ENCODE results near the gene PDE4D. TPM values are rescaled to one million over a fixed set of nuclear protein-coding genes. Genes with fewer than 3 reads are reported as not detected.

PDE4D gene
- total RNA-seq, 1 experiment from 2014 or later, result 2.4 TPM

DNA sequence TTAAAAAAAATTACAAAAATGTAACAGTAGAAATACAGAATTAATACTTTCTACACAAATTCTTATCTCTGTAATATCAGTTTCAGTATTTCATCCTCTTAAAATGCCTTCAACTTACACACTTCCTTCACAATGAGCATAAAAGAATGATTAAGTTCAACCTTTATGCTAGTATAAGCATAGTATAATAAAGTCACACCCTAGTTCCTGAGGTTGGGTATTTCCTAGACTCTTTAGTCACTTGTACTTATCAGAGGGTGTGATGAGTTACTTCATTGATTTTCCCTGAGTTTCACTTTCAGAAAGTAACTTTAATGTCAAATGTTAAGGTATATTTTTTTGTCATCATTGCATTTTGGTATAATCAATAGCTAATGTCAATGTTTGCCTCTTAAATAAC, 302.4 kb downstream of the PDE4D start:
- no peaks in the 10 kb centered on the region for H3K4me1 ChIP-seq (ENCODE audit: control insufficient read depth, insufficient read depth, low read length)
- H3K9me3 ChIP-seq (ENCODE audit: control insufficient read depth, insufficient read depth, low read depth, low read length), result no peaks in the 10 kb centered on the region
- BruUV-seq (replicated peaks), result no TSS peak
- intact Hi-C loops (cut with micrococcal nuclease; ENCODE audit: unreplicated experiment) (no loop called here), in situ Hi-C loops (cut with HindIII; ENCODE audit: low pct_unique_long_range_greater_than_20kb, low sequenced_read_pairs) (no loop called here)
- ChIA-PET CTCF (no interaction called here), POLR2A (no interaction called here)
- ATAC-seq, result no peak
- H3K4me3 ChIP-seq (ENCODE audit: low read depth in 2 of 2, low read length in 2 of 2), result no peak overlapping the region
- H3K27ac ChIP-seq (ENCODE audit: low read length), result no peak overlapping the region
- no peak for DNase-seq (ENCODE audit: low read depth, low spot score)
- no peak for TF ChIP-seq TCF7L2 (IDR thresholded peaks at IDR 0.05; ENCODE audit: low read depth, low read length)
- no peak for TF ChIP-seq SIN3A (IDR thresholded peaks at IDR 0.05; ENCODE audit: borderline replicate concordance, insufficient read depth, low read depth, low read length)
- TF ChIP-seq, protein P1, sequence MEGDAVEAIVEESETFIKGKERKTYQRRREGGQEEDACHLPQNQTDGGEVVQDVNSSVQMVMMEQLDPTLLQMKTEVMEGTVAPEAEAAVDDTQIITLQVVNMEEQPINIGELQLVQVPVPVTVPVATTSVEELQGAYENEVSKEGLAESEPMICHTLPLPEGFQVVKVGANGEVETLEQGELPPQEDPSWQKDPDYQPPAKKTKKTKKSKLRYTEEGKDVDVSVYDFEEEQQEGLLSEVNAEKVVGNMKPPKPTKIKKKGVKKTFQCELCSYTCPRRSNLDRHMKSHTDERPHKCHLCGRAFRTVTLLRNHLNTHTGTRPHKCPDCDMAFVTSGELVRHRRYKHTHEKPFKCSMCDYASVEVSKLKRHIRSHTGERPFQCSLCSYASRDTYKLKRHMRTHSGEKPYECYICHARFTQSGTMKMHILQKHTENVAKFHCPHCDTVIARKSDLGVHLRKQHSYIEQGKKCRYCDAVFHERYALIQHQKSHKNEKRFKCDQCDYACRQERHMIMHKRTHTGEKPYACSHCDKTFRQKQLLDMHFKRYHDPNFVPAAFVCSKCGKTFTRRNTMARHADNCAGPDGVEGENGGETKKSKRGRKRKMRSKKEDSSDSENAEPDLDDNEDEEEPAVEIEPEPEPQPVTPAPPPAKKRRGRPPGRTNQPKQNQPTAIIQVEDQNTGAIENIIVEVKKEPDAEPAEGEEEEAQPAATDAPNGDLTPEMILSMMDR (IDR thresholded peaks at IDR 0.05), result no peak
- TF ChIP-seq POLR2AphosphoS5 (IDR thresholded peaks at IDR 0.05; ENCODE audit: low read depth, low read length), result no peak
- TF ChIP-seq, protein P2, sequence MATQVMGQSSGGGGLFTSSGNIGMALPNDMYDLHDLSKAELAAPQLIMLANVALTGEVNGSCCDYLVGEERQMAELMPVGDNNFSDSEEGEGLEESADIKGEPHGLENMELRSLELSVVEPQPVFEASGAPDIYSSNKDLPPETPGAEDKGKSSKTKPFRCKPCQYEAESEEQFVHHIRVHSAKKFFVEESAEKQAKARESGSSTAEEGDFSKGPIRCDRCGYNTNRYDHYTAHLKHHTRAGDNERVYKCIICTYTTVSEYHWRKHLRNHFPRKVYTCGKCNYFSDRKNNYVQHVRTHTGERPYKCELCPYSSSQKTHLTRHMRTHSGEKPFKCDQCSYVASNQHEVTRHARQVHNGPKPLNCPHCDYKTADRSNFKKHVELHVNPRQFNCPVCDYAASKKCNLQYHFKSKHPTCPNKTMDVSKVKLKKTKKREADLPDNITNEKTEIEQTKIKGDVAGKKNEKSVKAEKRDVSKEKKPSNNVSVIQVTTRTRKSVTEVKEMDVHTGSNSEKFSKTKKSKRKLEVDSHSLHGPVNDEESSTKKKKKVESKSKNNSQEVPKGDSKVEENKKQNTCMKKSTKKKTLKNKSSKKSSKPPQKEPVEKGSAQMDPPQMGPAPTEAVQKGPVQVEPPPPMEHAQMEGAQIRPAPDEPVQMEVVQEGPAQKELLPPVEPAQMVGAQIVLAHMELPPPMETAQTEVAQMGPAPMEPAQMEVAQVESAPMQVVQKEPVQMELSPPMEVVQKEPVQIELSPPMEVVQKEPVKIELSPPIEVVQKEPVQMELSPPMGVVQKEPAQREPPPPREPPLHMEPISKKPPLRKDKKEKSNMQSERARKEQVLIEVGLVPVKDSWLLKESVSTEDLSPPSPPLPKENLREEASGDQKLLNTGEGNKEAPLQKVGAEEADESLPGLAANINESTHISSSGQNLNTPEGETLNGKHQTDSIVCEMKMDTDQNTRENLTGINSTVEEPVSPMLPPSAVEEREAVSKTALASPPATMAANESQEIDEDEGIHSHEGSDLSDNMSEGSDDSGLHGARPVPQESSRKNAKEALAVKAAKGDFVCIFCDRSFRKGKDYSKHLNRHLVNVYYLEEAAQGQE (IDR thresholded peaks at IDR 0.05; ENCODE audit: insufficient read depth in 1 of 2, low read depth in 2 of 2, low read length in 1 of 2), result no peak
- no peaks in the 10 kb centered on the region for H3K36me3 ChIP-seq (ENCODE audit: control insufficient read depth, insufficient read depth, low read length)
- no peaks in the 10 kb centered on the region for H3K27me3 ChIP-seq (ENCODE audit: control insufficient read depth, insufficient read depth, low read length)

DNA sequence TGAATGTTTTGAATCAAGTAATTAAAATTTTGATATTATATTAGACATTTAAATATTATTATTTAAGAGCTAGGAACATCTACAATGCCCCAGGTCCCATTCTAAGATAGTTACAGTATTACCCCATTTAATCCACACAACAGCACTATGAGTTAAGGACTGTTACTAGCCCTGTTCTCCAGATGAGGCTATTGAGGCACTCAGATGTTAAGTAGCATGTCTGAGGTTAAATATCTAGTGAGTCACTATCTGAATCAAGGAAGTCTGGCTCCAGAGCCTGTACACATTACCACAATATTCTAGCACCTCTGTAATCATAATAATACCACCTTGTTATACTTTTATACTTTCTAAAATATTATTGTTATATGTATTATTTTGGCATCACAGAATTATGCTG, 304.6 kb downstream of the PDE4D start:
- TF ChIP-seq, protein P2 (IDR thresholded peaks at IDR 0.05; ENCODE audit: insufficient read depth in 1 of 2, low read depth in 2 of 2, low read length in 1 of 2), result no peak
- TF ChIP-seq POLR2AphosphoS5 (IDR thresholded peaks at IDR 0.05; ENCODE audit: low read depth, low read length) (no peak), TCF7L2 (IDR thresholded peaks at IDR 0.05; ENCODE audit: low read depth, low read length) (no peak), SIN3A (IDR thresholded peaks at IDR 0.05; ENCODE audit: borderline replicate concordance, insufficient read depth, low read depth, low read length) (no peak)
- TF ChIP-seq, protein P1 (IDR thresholded peaks at IDR 0.05), result no peak
- Histone ChIP-seq H3K4me1 (ENCODE audit: control insufficient read depth, insufficient read depth, low read length) (no peaks in the 10 kb centered on the region), H3K36me3 (ENCODE audit: control insufficient read depth, insufficient read depth, low read length) (no peaks in the 10 kb centered on the region), H3K27me3 (ENCODE audit: control insufficient read depth, insufficient read depth, low read length) (no peaks in the 10 kb centered on the region), H3K4me3 (ENCODE audit: low read depth in 2 of 2, low read length in 2 of 2) (no peak overlapping the region), H3K27ac (ENCODE audit: low read length) (no peak overlapping the region), H3K9me3 (ENCODE audit: control insufficient read depth, insufficient read depth, low read depth, low read length) (no peaks in the 10 kb centered on the region)
- in situ Hi-C loops (cut with HindIII; ENCODE audit: low pct_unique_long_range_greater_than_20kb, low sequenced_read_pairs) (no loop called here), intact Hi-C loops (cut with micrococcal nuclease; ENCODE audit: unreplicated experiment) (no loop called here)
- ChIA-PET CTCF (no interaction called here), POLR2A (no interaction called here)
- no peak for ATAC-seq
- no TSS peak for BruUV-seq (replicated peaks)
- no peak for DNase-seq (ENCODE audit: low read depth, low spot score)
